ENCODE measurements around the gene TMEM181.

GRCh38 chr6:158607411-158608170 lies 47.7 kb downstream of the TMEM181 start:
- no peak for TF ChIP-seq CEBPB (IDR thresholded peaks at IDR 0.05)
- TF ChIP-seq CTCF (IDR thresholded peaks at IDR 0.05): no peak
- TF ChIP-seq, protein P1, sequence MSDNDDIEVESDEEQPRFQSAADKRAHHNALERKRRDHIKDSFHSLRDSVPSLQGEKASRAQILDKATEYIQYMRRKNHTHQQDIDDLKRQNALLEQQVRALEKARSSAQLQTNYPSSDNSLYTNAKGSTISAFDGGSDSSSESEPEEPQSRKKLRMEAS (IDR thresholded peaks at IDR 0.05): no peak
